NCI-H2029 treated with DMSO at 0.1 percent for 48 hours (cell line): ENCODE measurements around the gene REM2.
"Not testable (repeated sequence)": the region's sequence is repeated elsewhere in the genome, so short reads cannot be mapped to it uniquely, and the experiment has no call there.

Experiments
- DNase-seq: peaks from one replicate; lab custom pipeline; 2025; lab: John Stamatoyannopoulos, UW

Gene REM2

GRCh38 chr14:22848351-22849164 is 34.5 kb upstream of the REM2 start:
- no peak for DNase-seq

- DNase-seq: no peak
These were observed 33.7 kb upstream of the REM2 start for GRCh38 chr14:22849212-22849819.

- no peak for DNase-seq
These were observed 31.9 kb upstream of the REM2 start for GRCh38 chr14:22850944-22851764.

GRCh38 chr14:22852178-22852577 is 30.8 kb upstream of the REM2 start:
- not testable (repeated sequence) for DNase-seq

- no peak for DNase-seq
These were observed 30.5 kb upstream of the REM2 start for GRCh38 chr14:22852599-22852939.

- peak; percentile 98 for DNase-seq
These were observed 29.9 kb upstream of the REM2 start for GRCh38 chr14:22852940-22853767.

- DNase-seq: not testable (repeated sequence)
These were observed 28.7 kb upstream of the REM2 start for GRCh38 chr14:22854296-22854695.

- DNase-seq: peak; percentile 51
These were observed 27.9 kb upstream of the REM2 start for GRCh38 chr14:22854963-22855724.

- DNase-seq: no peak
These were observed 26.6 kb upstream of the REM2 start for GRCh38 chr14:22856428-22856827.

GRCh38 chr14:22860377-22860776 is 22.6 kb upstream of the REM2 start:
- DNase-seq: not testable (repeated sequence)

- DNase-seq: no peak
These were observed 21.4 kb upstream of the REM2 start for GRCh38 chr14:22861651-22862050.

GRCh38 chr14:22864979-22865378 is 18.0 kb upstream of the REM2 start:
- no peak for DNase-seq

- no peak for DNase-seq
These were observed 17.3 kb upstream of the REM2 start for GRCh38 chr14:22865424-22866405.

GRCh38 chr14:22866874-22867273 is 16.1 kb upstream of the REM2 start:
- DNase-seq: no peak

GRCh38 chr14:22870811-22871223 is 12.2 kb upstream of the REM2 start:
- DNase-seq: no peak

- peak; percentile 100 for DNase-seq
These were observed 11.6 kb upstream of the REM2 start, which contains the start of gene LRP10 for GRCh38 chr14:22871224-22872032. Gene LRP10 (plus strand): TSS chr14:22871740. CDS start chr14:22872304, 564 bp downstream.

- peak; percentile 99 for DNase-seq
These were observed 10.8 kb upstream of the REM2 start for GRCh38 chr14:22872033-22872832.
